Measurements from ENCODE around the gene NBEAL2.

NBEAL2 gene

DNA sequence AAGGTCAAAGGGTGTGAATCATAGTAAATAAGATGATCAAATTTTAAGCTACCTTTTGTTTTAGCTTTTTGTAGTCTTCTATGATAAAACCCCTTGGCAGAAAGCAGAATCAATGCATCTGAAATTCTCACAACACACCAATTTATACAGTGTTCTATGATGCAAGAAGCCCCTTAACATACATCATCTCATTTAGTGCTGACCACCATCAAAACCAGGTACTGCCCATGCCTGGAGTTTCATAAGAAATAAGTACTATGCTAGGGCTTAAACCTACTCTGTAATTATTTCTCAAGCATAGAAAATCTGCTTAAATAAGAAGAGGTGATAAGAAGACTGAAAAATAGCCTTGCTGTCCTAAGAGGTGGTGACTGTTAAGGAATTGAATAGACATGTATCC, 67.6 kb downstream of the NBEAL2 start:
- no peak for DNase-seq

DNA sequence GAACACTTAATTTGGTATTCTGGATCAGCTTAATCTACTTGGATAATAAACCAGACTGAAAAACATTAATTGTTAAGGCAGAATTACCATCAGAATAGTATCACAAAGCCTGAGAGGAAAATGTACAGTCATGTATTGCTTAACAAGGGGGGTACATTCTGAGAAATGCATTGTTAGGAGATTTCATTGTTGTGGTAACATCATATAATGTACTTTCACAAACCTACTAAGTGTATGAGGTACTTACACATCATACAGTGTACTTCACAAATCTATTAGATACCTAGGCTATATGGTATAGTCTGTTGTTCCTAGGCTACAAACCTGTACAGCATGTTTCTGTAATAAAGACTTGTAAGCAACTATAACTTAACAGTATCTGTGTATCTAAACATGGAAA, 68.2 kb downstream of the NBEAL2 start:
- no peak for DNase-seq

DNA sequence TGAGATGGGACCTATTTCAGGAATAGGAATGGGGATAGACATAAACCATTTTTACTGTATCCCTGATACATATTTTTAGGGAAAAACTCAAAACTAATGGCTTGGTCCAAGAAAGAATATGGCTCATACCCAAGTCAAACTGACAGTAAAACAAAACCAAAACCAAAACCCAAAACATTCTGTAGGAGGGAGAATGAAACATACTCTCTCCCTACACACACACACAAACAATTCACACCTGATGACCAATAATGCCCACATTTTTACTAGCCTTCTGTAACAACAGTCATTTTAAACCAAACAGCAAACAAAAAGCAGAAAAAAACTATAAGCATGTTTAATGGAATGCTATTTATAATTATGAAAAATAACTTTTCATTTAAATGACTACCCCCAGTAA, 74.9 kb downstream of the NBEAL2 start:
- DNase-seq, result no peak

DNA sequence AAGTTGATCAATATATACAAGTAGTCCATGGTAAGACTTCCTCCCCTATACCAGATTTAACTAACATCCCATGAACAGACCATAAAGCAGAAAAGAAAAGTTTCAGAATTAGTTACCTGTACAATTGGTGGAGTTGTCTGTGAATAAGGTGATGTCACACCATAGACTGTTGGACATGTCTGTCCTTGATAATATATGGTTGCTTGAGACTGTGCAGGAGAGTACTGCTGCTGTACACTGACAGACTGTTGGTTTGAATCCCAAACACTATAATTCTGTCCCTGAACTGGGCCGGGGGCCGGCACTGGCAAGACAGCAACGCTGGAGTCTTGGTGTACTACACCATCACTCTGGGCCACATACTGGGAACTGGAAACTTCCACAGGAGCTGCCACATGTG, 77.2 kb downstream of the NBEAL2 start:
- no peak for DNase-seq

DNA sequence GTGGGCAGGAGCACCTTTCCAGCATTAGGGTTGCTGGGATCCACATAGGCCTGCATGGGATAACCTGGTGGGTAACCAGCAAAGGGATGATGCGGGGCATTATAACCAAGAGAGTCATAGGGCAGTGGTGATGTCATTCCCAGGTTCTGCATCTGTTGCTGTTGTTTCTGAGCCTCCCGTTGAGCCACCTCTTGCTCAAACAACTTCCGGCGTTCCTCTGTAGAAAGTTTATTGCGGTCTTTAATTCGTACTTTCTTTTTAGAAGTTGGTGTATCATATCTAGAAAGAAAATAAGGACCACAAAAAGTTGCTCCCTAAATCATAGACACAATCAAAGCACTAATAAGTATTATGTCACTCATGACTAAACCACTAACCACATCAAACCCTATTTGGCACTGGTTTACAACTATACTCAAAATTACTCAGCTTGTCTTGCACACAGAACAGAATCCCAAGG, 77.8 kb downstream of the NBEAL2 start:
- no peak for DNase-seq
